Measurements from ENCODE around the gene MIER2.
"Not testable (repeated sequence)": the region's sequence is repeated elsewhere in the genome, so short reads cannot be mapped to it uniquely, and the experiment has no call there.

MIER2 gene

GRCh38 chr19:344625-345319 is at the start of gene MIER2:
Gene MIER2, minus strand, starts transcription at chr19:344796. Its CDS starts 14 bp downstream, at chr19:344782.
- peak in 1 of 2 donors; percentile 78 for DNase-seq

GRCh38 chr19:393560-393959 is 49.0 kb upstream of the MIER2 start:
- not testable (repeated sequence) for DNase-seq

- DNase-seq = no peak
These were observed 47.9 kb upstream of the MIER2 start for GRCh38 chr19:392375-392970.

- no peak for DNase-seq
These were observed 47.3 kb upstream of the MIER2 start for GRCh38 chr19:391726-392374.

GRCh38 chr19:391207-391557 is 46.6 kb upstream of the MIER2 start:
- DNase-seq = no peak

- DNase-seq = no peak
These were observed 46.0 kb upstream of the MIER2 start for GRCh38 chr19:390386-391206.

GRCh38 chr19:389935-390289 is 45.3 kb upstream of the MIER2 start:
- no peak for DNase-seq

GRCh38 chr19:389255-389934 is 44.8 kb upstream of the MIER2 start:
- DNase-seq = no peak

GRCh38 chr19:388691-389090 is 44.1 kb upstream of the MIER2 start:
- no peak for DNase-seq

- DNase-seq = no peak
These were observed 43.2 kb upstream of the MIER2 start for GRCh38 chr19:387777-388176.

- not testable (repeated sequence) for DNase-seq
These were observed 42.2 kb upstream of the MIER2 start for GRCh38 chr19:386632-387301.

GRCh38 chr19:386189-386588 is 41.6 kb upstream of the MIER2 start:
- not testable (repeated sequence) for DNase-seq

- DNase-seq = no peak
These were observed 40.2 kb upstream of the MIER2 start for GRCh38 chr19:384799-385169.

GRCh38 chr19:383922-384798 is 39.6 kb upstream of the MIER2 start:
- no peak for DNase-seq

GRCh38 chr19:383040-383439 is 38.4 kb upstream of the MIER2 start:
- DNase-seq = no peak

GRCh38 chr19:382578-382977 is 38.0 kb upstream of the MIER2 start:
- DNase-seq = not testable (repeated sequence)

- DNase-seq = not testable (repeated sequence)
These were observed 37.3 kb upstream of the MIER2 start for GRCh38 chr19:381901-382300.

GRCh38 chr19:380618-381219 is 36.1 kb upstream of the MIER2 start:
- DNase-seq = not testable (repeated sequence)

GRCh38 chr19:379796-380195 is 35.2 kb upstream of the MIER2 start:
- no peak for DNase-seq

- DNase-seq = no peak
These were observed 34.1 kb upstream of the MIER2 start for GRCh38 chr19:378706-379105.
